GOT3 (cell line): ENCODE results near the gene CCDC88C.
"Not testable (repeated sequence)": the region's sequence is repeated elsewhere in the genome, so short reads cannot be mapped to it uniquely, and the experiment has no call there.

Source experiments
- DNase-seq: peaks from one replicate; lab custom pipeline; 2025; ENCODE audit warnings: mixed read lengths; lab: John Stamatoyannopoulos, UW

The CCDC88C gene

GRCh38 chr14:91264151-91265150 is 153.2 kb downstream of the CCDC88C start:
- no peak for DNase-seq

- DNase-seq, result no peak
Measured at GRCh38 chr14:91263329-91263728, 154.3 kb downstream of the CCDC88C start.

DNA sequence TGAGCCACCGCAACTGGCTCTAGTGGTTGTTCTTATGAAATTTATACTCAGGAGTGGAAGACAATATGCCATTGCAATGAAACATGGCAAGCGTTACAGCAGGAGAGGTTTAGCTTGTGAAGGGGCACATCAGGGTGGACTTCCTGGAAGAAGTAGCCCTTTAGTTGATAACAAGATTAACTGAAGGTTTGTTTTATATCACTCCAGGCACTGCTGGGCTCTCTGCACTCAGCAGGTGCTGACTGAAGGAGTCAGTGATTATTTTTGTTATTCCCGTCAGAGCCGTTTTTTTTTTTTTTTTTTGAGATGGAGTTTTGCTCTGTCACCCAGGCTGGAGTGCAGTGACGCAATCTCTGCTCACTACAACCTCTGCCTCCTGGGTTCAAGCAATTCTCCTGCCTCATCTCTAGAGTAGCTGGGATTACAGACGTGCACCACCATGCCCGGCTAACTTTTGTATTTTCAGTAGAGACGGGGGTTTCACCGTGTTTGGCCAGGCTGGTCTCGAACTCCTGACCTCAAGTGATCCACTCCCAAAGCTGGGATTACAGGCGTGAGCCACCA is 155.6 kb downstream of the CCDC88C start:
- DNase-seq, result no peak

GRCh38 chr14:91261115-91261514 is 156.5 kb downstream of the CCDC88C start:
- no peak for DNase-seq

DNA sequence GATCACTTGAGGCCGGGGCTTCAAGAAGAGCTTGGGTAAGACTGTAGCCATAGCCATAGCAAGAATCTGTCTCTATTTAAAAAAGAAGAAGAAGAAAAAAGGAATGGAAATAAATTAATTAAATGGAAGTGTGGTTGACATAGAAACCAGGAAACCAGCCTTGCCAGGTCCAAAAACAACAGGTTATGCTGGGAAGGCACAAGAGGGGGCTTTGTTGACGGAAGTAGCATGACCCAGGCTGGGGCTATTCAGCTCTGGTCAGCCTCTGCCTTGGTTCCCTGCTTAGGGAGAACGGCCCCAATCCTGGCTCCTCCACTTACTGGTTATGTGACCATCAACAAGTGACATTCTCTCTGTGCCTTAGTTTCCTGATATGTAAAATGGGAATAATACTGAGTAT is 158.7 kb downstream of the CCDC88C start:
- DNase-seq, result no peak

DNA sequence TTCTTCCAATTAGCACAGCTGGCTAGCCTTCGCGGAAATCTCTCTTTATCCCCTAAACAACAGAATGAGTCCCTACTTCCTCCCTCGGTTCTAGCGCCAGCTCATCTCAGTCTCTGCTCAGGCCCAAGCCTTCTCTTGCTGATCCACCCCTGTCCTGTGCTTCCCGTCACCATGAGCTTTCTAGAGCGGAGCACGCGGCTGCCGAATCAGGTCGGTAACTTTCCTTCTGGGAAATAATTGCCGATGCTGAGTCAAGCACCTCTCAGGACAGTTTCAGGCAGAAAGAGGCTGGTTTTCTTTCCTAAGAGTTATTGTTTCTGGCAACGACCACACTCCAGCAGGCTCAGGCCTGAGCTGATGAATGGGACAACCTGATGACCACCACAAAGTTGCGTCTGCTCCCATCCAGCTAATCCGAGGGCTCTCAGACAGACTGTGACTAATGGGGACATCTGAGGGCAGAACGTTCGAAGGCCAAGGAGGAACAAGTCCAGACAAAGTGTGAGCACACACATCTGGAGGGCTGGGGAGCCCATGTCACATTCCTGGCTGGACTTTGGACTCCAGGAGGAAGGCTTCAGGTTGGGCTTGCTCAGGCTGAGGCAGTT is 159.5 kb downstream of the CCDC88C start:
- no peak for DNase-seq

DNA sequence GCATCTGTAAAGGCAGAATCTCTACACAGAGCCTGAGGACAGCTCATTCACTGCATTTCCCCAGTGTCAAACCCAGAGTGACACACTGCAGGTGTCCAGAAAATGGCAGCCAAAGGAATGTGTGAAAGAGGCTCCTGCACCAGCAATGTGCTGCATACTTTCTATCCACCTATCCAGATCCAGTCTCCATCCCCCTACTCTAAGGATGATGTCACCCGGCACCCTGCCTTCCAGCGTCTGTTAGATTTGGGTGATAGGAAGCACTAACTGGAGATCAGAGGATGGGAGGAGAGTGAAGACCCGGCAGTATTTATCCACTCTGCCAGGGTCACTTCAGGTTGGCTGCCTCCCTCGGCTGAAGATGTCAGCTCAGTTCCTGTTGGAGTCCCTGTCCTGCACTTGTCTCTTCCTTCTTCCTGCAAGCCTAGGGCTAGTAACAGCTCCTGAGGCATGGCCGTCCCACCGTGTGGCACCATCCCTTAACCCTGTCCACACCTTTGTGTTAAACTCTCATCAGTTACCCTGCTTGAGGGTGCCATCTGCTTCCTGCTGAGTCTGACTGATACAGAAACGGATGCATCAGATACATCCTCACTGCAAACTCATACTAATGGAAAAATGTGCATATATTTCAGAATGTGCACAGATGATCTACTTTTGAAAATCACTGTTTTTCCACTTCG is 160.2 kb downstream of the CCDC88C start:
- DNase-seq, result no peak

- no peak for DNase-seq
Measured at GRCh38 chr14:91256661-91257060, 161.0 kb downstream of the CCDC88C start.

DNA sequence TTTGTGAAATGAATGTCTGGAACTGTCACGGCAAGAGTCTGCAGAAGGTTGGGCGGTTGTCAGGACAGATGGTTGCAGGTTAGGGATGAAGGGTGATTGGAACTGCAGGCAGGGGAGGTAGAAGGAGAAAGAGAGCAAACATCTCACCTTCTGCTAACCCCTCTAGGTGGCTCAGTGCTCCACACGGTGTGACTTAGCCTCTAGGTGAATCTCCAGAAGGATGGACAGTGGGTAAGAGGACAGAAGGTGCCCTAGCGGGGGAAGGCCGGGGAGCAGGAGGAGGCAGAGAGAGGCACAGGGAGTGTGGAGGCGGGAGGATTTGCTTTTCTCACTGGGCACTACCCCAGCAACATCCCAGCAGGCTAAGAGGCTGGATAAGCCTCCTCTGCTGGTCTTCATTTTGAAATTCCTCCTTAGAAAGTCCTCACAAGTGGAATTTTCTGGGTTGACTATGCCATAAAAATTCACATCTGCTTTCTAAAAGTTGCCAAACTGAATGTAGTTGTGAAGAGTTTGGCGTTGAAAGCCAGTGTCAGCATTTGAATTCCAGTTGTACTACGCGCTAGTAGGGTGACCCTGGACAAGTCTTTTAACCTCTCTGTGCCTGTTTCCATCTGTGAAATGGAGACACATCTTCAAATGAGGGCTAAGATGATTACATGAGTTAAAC is 162.5 kb downstream of the CCDC88C start:
- no peak for DNase-seq

DNA sequence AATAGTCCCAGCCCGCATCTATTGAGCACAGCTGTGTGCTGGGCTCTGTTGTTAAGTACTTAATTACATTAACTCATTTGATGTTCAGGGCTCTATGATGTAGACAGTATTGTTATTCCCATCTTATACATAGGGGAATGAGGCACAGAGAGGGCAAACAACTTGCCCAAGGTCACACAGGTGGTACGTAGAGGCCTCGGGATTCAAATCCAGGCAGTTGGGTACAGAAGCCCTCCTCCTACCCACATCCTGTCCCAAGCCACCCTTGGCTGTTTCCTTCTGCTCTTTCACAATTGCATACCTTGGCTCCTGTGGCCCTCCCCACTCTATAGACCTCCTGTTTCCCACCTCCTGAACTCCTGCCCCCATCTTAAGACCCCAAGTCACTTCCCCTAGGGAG is 163.2 kb downstream of the CCDC88C start:
- DNase-seq, result no peak

DNA sequence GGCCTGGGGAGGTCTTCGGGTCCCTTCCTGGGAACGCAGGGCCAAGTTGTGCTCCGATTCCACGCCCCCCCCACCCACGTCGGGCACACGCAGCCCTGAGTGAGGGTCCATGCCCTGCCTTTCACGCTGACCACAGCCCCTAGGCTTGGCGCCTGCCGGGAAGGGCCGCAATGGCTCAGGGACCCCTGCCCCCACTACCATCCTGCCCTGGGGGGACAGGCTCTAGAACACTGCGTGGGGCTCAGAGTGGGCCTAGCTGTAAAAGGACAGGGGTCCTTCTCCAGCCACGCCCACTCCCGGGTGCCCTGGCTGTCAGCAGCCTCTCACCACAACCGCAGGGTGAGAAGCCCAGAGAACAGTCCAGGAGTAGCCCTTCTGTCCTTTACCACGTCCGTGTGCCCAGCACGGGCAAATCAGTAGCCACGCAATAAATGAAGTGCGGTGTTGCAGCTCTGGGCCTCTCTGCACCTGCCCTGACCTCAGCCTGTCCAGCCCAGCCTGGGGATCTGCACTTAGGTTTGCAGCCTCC is 163.8 kb downstream of the CCDC88C start:
- DNase-seq, result no peak

- peak; percentile 2 for DNase-seq
Measured at GRCh38 chr14:91252871-91253794, 164.5 kb downstream of the CCDC88C start.

DNA sequence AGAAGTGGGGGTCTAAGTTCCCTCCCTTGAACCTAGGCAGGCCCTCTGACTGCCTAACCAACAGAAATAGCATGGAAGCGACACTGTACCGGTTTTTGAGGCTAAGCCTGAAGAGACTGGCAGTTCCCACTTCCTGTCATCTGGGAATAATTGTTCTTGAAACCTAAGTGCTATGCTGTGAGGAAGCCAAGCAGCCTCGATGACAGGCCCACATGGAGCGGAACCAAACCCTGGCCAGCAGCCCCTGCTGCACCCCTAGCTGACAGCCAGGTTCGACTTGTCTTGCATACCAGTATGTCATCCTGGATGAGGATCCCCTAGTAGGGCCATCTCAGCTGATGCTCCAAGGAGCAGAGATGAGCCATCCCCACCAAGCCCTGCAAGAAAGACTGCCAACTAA is 166.7 kb downstream of the CCDC88C start:
- no peak for DNase-seq

- no peak for DNase-seq
Measured at GRCh38 chr14:91249841-91250616, 167.6 kb downstream of the CCDC88C start.

DNA sequence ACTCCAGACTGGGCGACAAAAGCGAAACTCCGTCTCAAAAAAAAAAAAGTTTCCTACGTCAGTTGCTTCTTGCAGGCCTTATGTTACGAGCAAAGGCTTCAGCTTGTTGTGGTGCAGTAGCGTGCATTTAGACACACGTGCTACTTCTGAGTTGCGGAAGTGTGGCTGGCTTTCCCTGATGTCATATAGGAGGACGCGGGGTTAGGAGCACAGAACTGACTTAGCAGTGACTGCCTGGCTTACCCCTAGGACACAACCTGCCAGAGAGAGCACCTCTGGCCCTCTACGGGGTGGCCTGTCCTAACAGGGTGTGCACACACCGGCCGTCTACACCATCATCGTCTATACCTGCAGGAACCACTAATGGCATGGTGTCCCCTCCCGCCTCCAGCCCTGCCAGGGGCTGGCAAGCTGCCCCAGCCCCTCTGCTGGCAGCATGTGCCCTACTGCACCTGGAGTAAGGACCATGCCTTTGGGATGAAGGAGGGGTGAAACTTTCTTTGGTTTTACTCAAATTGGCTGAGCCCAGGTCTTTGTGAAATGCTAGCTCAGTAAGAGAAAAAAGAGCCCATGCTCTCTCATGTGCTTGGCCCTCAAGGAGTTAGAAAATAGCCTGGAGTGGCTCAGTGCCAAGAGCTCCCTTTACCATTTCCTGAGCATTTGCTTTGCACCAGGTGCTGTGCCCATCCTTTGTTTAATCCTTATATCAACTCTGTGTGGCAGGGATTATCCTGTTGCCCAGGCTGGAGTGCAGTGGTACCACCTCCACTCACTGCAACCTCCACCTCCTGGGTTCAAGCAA is 171.4 kb downstream of the CCDC88C start:
- DNase-seq, result no peak

DNA sequence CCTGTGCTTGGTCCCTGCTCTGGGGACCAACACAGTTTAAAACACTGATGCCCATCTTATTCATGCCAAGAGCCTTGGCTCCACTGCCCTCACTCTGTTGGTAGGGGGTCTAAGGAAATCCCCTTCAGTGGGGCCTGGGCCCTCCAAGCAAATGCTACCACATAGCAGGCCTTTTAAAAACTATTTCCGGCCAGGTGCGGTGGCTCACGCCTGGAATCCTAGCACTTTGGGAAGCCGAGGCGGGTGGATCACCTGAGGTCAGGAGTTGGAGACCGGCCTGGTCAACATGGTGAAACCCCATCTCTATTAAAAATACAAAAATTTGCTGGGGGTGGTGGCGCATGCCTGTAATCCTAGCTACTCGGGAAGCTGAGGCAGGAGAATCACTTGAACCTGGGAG is 172.0 kb downstream of the CCDC88C start:
- DNase-seq, result not testable (repeated sequence)

GRCh38 chr14:91245029-91245428 is 172.6 kb downstream of the CCDC88C start:
- no peak for DNase-seq

DNA sequence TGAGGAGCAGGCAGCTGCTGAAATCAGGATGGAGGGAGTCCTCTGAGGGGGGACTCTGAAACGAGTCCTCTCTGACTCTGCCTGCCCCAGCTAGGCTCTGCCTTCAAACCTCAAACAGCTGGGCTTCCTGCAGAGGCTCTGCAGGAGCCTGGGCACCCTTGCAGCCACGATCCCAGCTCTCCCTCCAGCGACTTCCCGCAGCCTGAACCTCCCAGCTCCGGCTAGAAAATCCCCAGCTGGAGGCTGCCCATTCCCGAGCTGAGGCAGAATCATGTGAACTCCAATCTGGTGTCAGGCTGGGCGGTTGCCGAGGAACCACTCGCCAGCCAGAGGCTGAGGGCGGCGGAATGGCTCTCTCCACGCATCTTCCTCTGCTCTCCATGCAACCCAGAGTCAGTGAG is 173.1 kb downstream of the CCDC88C start, which contains the start of gene GPR68:
Gene GPR68, minus strand, starts transcription at position 204 of the 401 bp plus-strand sequence. CDS start 9,654 bp downstream, outside the sequence.
- no peak for DNase-seq

GRCh38 chr14:91243074-91243471 is 174.5 kb downstream of the CCDC88C start:
- DNase-seq, result no peak
